ENCODE data around the gene HUNK.

DNA sequence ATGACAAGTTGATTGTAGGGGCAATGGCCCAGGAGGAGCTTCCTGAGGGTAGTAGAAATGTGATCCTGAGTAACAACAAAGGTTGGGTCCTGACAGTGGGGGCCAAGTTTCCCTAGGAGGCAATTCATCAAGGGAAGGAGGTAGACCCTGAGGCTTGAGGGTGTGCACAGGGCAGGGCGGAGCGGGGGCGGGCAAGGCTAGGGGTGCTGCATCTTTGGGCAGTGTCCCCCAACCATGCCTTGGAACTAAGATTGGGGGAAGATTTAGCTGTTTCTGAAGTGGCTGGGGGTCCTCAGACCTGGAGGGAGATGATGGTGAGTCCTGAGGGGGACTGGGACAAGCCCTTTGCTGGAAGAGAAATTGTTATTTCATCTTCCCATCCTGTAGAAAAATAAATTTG, 50.9 kb downstream of the HUNK start:
- TF ChIP-seq EZH2 (IDR thresholded peaks at IDR 0.05; ENCODE audit: low read depth, unreplicated experiment) (no peak), POLR2AphosphoS5 (IDR thresholded peaks at IDR 0.05; ENCODE audit: low read depth) (no peak), EZH2phosphoT487 (IDR thresholded peaks at IDR 0.05; ENCODE audit: unreplicated experiment) (no peak), JUNB (IDR thresholded peaks at IDR 0.05; ENCODE audit: unreplicated experiment) (no peak)
- TF ChIP-seq, protein P1, sequence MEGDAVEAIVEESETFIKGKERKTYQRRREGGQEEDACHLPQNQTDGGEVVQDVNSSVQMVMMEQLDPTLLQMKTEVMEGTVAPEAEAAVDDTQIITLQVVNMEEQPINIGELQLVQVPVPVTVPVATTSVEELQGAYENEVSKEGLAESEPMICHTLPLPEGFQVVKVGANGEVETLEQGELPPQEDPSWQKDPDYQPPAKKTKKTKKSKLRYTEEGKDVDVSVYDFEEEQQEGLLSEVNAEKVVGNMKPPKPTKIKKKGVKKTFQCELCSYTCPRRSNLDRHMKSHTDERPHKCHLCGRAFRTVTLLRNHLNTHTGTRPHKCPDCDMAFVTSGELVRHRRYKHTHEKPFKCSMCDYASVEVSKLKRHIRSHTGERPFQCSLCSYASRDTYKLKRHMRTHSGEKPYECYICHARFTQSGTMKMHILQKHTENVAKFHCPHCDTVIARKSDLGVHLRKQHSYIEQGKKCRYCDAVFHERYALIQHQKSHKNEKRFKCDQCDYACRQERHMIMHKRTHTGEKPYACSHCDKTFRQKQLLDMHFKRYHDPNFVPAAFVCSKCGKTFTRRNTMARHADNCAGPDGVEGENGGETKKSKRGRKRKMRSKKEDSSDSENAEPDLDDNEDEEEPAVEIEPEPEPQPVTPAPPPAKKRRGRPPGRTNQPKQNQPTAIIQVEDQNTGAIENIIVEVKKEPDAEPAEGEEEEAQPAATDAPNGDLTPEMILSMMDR (conservative IDR thresholded peaks at IDR 0.05; ENCODE audit: low read depth in 2 of 2) = no peak
- TF ChIP-seq, protein P2, sequence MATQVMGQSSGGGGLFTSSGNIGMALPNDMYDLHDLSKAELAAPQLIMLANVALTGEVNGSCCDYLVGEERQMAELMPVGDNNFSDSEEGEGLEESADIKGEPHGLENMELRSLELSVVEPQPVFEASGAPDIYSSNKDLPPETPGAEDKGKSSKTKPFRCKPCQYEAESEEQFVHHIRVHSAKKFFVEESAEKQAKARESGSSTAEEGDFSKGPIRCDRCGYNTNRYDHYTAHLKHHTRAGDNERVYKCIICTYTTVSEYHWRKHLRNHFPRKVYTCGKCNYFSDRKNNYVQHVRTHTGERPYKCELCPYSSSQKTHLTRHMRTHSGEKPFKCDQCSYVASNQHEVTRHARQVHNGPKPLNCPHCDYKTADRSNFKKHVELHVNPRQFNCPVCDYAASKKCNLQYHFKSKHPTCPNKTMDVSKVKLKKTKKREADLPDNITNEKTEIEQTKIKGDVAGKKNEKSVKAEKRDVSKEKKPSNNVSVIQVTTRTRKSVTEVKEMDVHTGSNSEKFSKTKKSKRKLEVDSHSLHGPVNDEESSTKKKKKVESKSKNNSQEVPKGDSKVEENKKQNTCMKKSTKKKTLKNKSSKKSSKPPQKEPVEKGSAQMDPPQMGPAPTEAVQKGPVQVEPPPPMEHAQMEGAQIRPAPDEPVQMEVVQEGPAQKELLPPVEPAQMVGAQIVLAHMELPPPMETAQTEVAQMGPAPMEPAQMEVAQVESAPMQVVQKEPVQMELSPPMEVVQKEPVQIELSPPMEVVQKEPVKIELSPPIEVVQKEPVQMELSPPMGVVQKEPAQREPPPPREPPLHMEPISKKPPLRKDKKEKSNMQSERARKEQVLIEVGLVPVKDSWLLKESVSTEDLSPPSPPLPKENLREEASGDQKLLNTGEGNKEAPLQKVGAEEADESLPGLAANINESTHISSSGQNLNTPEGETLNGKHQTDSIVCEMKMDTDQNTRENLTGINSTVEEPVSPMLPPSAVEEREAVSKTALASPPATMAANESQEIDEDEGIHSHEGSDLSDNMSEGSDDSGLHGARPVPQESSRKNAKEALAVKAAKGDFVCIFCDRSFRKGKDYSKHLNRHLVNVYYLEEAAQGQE (IDR thresholded peaks at IDR 0.05; ENCODE audit: unreplicated experiment) = no peak
